ENCODE data around the gene WDR86.

The WDR86 gene

GRCh38 chr7:151374139-151374538 lies 35.7 kb downstream of the WDR86 start:
- TF ChIP-seq HDGF (IDR thresholded peaks at IDR 0.05; ENCODE audit: borderline replicate concordance) (no peak), BHLHE40 (IDR thresholded peaks at IDR 0.05; ENCODE audit: borderline replicate concordance) (no peak), LEF1 (IDR thresholded peaks at IDR 0.05; ENCODE audit: borderline replicate concordance) (no peak), FOXM1 (IDR thresholded peaks at IDR 0.05; ENCODE audit: borderline replicate concordance) (no peak), ZNF384 (IDR thresholded peaks at IDR 0.05) (no peak), SUZ12 (IDR thresholded peaks at IDR 0.05) (no peak)
- POLR2A ChIA-PET: no interaction called here
- CTCF ChIA-PET: no interaction called here
- DNase-seq (ENCODE audit: extremely low spot score): no peak

- ChIA-PET POLR2A (no interaction called here), CTCF (no interaction called here)
- DNase-seq (ENCODE audit: extremely low spot score): no peak
- no peak for TF ChIP-seq ARNT (IDR thresholded peaks at IDR 0.05)
- TF ChIP-seq ELF4 (IDR thresholded peaks at IDR 0.05): no peak
- TF ChIP-seq L3MBTL2 (conservative IDR thresholded peaks at IDR 0.05): no peak
- no peak for TF ChIP-seq PKNOX1 (IDR thresholded peaks at IDR 0.05)
- TF ChIP-seq ZNF384 (IDR thresholded peaks at IDR 0.05): no peak
- TF ChIP-seq SUZ12 (IDR thresholded peaks at IDR 0.05): no peak
- no peak for TF ChIP-seq TARDBP (IDR thresholded peaks at IDR 0.05)
- no peak for TF ChIP-seq FOXA1 (IDR thresholded peaks at IDR 0.05)
- TF ChIP-seq SP1 (IDR thresholded peaks at IDR 0.05): no peak
- TF ChIP-seq FOXK2 (IDR thresholded peaks at IDR 0.05): no peak
- no peak for TF ChIP-seq FOXM1 (IDR thresholded peaks at IDR 0.05; ENCODE audit: borderline replicate concordance)
- TF ChIP-seq BHLHE40 (IDR thresholded peaks at IDR 0.05; ENCODE audit: borderline replicate concordance): no peak
- TF ChIP-seq HDGF (IDR thresholded peaks at IDR 0.05; ENCODE audit: borderline replicate concordance): no peak
- no peak for TF ChIP-seq NFRKB (IDR thresholded peaks at IDR 0.05)
- TF ChIP-seq LEF1 (IDR thresholded peaks at IDR 0.05; ENCODE audit: borderline replicate concordance): no peak
- TF ChIP-seq CTBP1 (IDR thresholded peaks at IDR 0.05; ENCODE audit: borderline replicate concordance): no peak
Observed at GRCh38 chr7:151373599-151373998, 36.2 kb downstream of the WDR86 start.

- ChIA-PET CTCF (no interaction called here), POLR2A (no interaction called here)
- no peak for TF ChIP-seq HDGF (IDR thresholded peaks at IDR 0.05; ENCODE audit: borderline replicate concordance)
- DNase-seq (ENCODE audit: extremely low spot score): no peak
Observed at GRCh38 chr7:151372612-151373265, 37.1 kb downstream of the WDR86 start.

- POLR2A ChIA-PET: interaction anchor here (1.1 kb wide), 1 partner anchor 9 kb away, joined by 4 read pairs; no protein-coding TSS in a partner anchor
- TF ChIP-seq CTBP1 (IDR thresholded peaks at IDR 0.05; ENCODE audit: borderline replicate concordance) (no peak), HDGF (IDR thresholded peaks at IDR 0.05; ENCODE audit: borderline replicate concordance) (no peak), BHLHE40 (IDR thresholded peaks at IDR 0.05; ENCODE audit: borderline replicate concordance) (no peak), ARNT (IDR thresholded peaks at IDR 0.05) (no peak), ELF4 (IDR thresholded peaks at IDR 0.05) (no peak), ZNF384 (IDR thresholded peaks at IDR 0.05) (no peak)
- CTCF ChIA-PET: interaction anchor here (1.2 to 2.2 kb wide), 2 partner anchors 21 to 77 kb away, joined by 3 to 7 read pairs; no protein-coding TSS in a partner anchor
- DNase-seq (ENCODE audit: extremely low spot score): no peak
Observed at GRCh38 chr7:151371266-151371665, 38.6 kb downstream of the WDR86 start.

GRCh38 chr7:151368136-151368571 lies 41.7 kb downstream of the WDR86 start:
- ChIA-PET CTCF (interaction anchor here (0.6 to 1.3 kb wide), 5 partner anchors 63 to 391 kb away, joined by 3 to 5 read pairs (median 3); no protein-coding TSS in a partner anchor), POLR2A (interaction anchor here (0.9 kb wide), 1 partner anchor 92 kb away, joined by 3 read pairs; no protein-coding TSS in a partner anchor)
- DNase-seq (ENCODE audit: extremely low spot score): peak; percentile 95
- TF ChIP-seq L3MBTL2 (conservative IDR thresholded peaks at IDR 0.05) (0 out of 2 replicates have a peak, but pooled peaks have one; percentile 36), HDGF (IDR thresholded peaks at IDR 0.05; ENCODE audit: borderline replicate concordance) (0 out of 2 replicates have a peak, but pooled peaks have one; percentile 55), TARDBP (IDR thresholded peaks at IDR 0.05) (no peak)

- CTCF ChIA-PET: interaction anchor here (1.3 kb wide), 2 partner anchors 81 to 92 kb away, joined by 3 read pairs; no protein-coding TSS in a partner anchor
- POLR2A ChIA-PET: interaction anchor here (1.1 kb wide), 1 partner anchor 393 kb away, joined by 3 read pairs; no protein-coding TSS in a partner anchor
- DNase-seq (ENCODE audit: extremely low spot score): no peak
- TF ChIP-seq HDGF (IDR thresholded peaks at IDR 0.05; ENCODE audit: borderline replicate concordance) (no peak), PKNOX1 (IDR thresholded peaks at IDR 0.05) (no peak), ARNT (IDR thresholded peaks at IDR 0.05) (no peak), ZNF384 (IDR thresholded peaks at IDR 0.05) (no peak), LEF1 (IDR thresholded peaks at IDR 0.05; ENCODE audit: borderline replicate concordance) (no peak), SP1 (IDR thresholded peaks at IDR 0.05) (no peak), FOXM1 (IDR thresholded peaks at IDR 0.05; ENCODE audit: borderline replicate concordance) (no peak), BHLHE40 (IDR thresholded peaks at IDR 0.05; ENCODE audit: borderline replicate concordance) (no peak), TARDBP (IDR thresholded peaks at IDR 0.05) (no peak), FOXK2 (IDR thresholded peaks at IDR 0.05) (no peak), SUZ12 (IDR thresholded peaks at IDR 0.05) (no peak), ELF4 (IDR thresholded peaks at IDR 0.05) (no peak), CTBP1 (IDR thresholded peaks at IDR 0.05; ENCODE audit: borderline replicate concordance) (no peak), NFRKB (IDR thresholded peaks at IDR 0.05) (no peak), L3MBTL2 (conservative IDR thresholded peaks at IDR 0.05) (no peak), FOXA1 (IDR thresholded peaks at IDR 0.05) (no peak)
Observed at GRCh38 chr7:151367284-151367683, 42.6 kb downstream of the WDR86 start.

- DNase-seq (ENCODE audit: extremely low spot score): no peak
- CTCF ChIA-PET: interaction anchor here (0.9 to 1.3 kb wide), 3 partner anchors 51 to 93 kb away, joined by 3 to 5 read pairs (median 3); no protein-coding TSS in a partner anchor
- POLR2A ChIA-PET: interaction anchor here (1.1 to 1.2 kb wide), 2 partner anchors 153 to 393 kb away, joined by 3 read pairs; partner anchors contain the start of gene RHEB
- TF ChIP-seq NFRKB (IDR thresholded peaks at IDR 0.05) (no peak), PKNOX1 (IDR thresholded peaks at IDR 0.05) (no peak), ELF4 (IDR thresholded peaks at IDR 0.05) (no peak), CTBP1 (IDR thresholded peaks at IDR 0.05; ENCODE audit: borderline replicate concordance) (no peak), SP1 (IDR thresholded peaks at IDR 0.05) (no peak), ARNT (IDR thresholded peaks at IDR 0.05) (no peak), LEF1 (IDR thresholded peaks at IDR 0.05; ENCODE audit: borderline replicate concordance) (no peak), FOXM1 (IDR thresholded peaks at IDR 0.05; ENCODE audit: borderline replicate concordance) (no peak), FOXA1 (IDR thresholded peaks at IDR 0.05) (no peak), HDGF (IDR thresholded peaks at IDR 0.05; ENCODE audit: borderline replicate concordance) (no peak), TARDBP (IDR thresholded peaks at IDR 0.05) (no peak), BHLHE40 (IDR thresholded peaks at IDR 0.05; ENCODE audit: borderline replicate concordance) (no peak), ZNF384 (IDR thresholded peaks at IDR 0.05) (no peak), L3MBTL2 (conservative IDR thresholded peaks at IDR 0.05) (no peak), FOXK2 (IDR thresholded peaks at IDR 0.05) (no peak), SUZ12 (IDR thresholded peaks at IDR 0.05) (no peak)
Observed at GRCh38 chr7:151366880-151367222, 43.0 kb downstream of the WDR86 start.

Data from HEK293T (cell line).